GM12875 (cell line): ENCODE results near the gene CRHR1.

Experiments
- H3K4me3 ChIP-seq: one replicate; pipeline ENCODE4 v1.5.1; 2011; ENCODE audit warnings: low read depth, low read length, control low read depth
- CTCF ChIP-seq: IDR thresholded peaks from 2 replicates; pipeline ENCODE4 v1.5.1; 2011; ENCODE audit warnings: low read depth, mild to moderate bottlenecking, control low read depth, inconsistent platforms, low read length, moderate library complexity, borderline replicate concordance; ENCODE audit not compliant: insufficient read depth

Gene CRHR1

GRCh38 chr17:45836047-45837044 lies 52.2 kb downstream of the CRHR1 start:
- TF ChIP-seq CTCF = no peak
- H3K4me3 ChIP-seq = no peak overlapping the region

GRCh38 chr17:45837187-45837586 lies 53.1 kb downstream of the CRHR1 start:
- no peak for TF ChIP-seq CTCF

GRCh38 chr17:45837603-45838002 lies 53.5 kb downstream of the CRHR1 start:
- no peak for TF ChIP-seq CTCF
- no peak overlapping the region for H3K4me3 ChIP-seq

More at GRCh38 chr17:45837187-45837586, 53.1 kb downstream of the CRHR1 start:
- H3K4me3 ChIP-seq = no peak overlapping the region

GRCh38 chr17:45838751-45839295 lies 54.7 kb downstream of the CRHR1 start:
- no peak for TF ChIP-seq CTCF

GRCh38 chr17:45839442-45839841 lies 55.3 kb downstream of the CRHR1 start:
- no peak for TF ChIP-seq CTCF
- H3K4me3 ChIP-seq = no peak overlapping the region

More at GRCh38 chr17:45838751-45839295, 54.7 kb downstream of the CRHR1 start:
- H3K4me3 ChIP-seq = no peak overlapping the region

- no peak for TF ChIP-seq CTCF
- H3K4me3 ChIP-seq = no peak overlapping the region
Observed at GRCh38 chr17:45841186-45841585, 57.1 kb downstream of the CRHR1 start.

GRCh38 chr17:45841883-45842525 lies 57.9 kb downstream of the CRHR1 start:
- TF ChIP-seq CTCF = no peak
- H3K4me3 ChIP-seq = no peak overlapping the region
